ENCODE data around the gene SLC36A2.
"Not testable (repeated sequence)": the region's sequence is repeated elsewhere in the genome, so short reads cannot be mapped to it uniquely, and the experiment has no call there.

The SLC36A2 gene

GRCh38 chr5:151347369-151347768 lies at the start of gene SLC36A2:
TSS of gene SLC36A2 (minus strand) at chr5:151347559. CDS start at chr5:151347460, 99 bp downstream.
- DNase-seq, result no peak

DNA sequence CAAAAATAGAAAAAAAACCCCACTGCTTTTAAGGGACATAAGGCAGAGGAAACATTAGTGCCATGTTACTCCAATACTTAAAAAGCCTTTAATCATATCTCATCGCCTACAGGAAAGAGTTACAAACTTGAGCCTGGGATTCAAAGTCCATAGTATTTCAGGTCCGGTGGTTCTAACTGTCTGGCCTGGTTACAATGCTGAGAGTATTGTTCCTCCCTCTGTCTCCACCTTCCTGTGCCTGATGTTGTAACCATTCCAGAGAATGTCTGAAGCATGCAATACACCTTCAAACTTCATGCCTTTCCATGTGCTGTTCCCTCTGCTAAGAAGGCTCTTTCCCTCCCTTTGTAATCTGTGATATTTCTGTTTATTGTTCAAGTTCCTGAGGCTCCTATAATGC lies 41.6 kb upstream of the SLC36A2 start:
- no peak for DNase-seq

GRCh38 chr5:151384106-151384505 lies 36.7 kb upstream of the SLC36A2 start:
- DNase-seq, result no peak

DNA sequence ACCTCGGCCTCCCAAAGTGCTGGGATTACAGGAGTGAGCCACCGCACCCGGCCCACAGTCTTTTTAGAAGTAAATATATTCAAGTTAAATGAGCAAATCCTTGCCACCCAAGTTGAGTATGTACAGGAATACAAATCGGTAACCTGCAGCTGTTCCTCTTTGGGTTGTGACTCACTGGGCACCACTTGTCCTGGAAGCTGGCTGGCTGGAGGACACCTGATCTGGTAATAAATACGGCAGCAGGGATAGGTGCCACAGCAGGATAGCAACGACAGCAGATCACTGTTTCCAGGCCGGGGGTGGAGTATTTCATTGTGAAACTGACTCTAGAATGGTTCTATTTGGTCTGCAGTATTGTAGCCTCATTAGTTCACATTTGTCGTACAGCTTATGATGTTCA lies 35.7 kb upstream of the SLC36A2 start:
- no peak for DNase-seq

DNA sequence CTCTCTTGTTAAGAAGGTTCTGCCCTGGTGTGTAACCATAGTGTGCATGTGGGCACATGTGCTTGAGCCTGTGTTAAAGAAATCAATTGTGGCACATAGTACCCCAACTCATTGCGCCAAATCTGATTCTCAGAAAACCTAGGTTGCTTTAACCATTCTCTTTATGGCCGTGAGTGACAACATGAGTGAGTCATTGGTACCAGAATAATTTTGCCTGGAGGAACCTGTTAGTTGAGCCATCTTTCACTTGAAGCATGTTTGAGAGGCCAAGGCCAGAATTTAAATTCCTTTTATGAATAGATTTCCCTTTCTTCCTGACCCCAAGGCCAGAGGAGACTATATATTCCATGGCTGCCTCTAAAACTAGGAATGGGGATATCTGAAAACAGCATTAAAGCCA lies 35.2 kb upstream of the SLC36A2 start:
- no peak for DNase-seq

GRCh38 chr5:151381899-151382298 lies 34.5 kb upstream of the SLC36A2 start:
- no peak for DNase-seq

- no peak for DNase-seq
Measured at GRCh38 chr5:151378616-151379015, 31.3 kb upstream of the SLC36A2 start.

GRCh38 chr5:151374539-151374938 lies 27.2 kb upstream of the SLC36A2 start:
- DNase-seq, result no peak

GRCh38 chr5:151367038-151367437 lies 19.7 kb upstream of the SLC36A2 start:
- DNase-seq, result not testable (repeated sequence)

- DNase-seq, result no peak
Measured at GRCh38 chr5:151363673-151364072, 16.3 kb upstream of the SLC36A2 start.

DNA sequence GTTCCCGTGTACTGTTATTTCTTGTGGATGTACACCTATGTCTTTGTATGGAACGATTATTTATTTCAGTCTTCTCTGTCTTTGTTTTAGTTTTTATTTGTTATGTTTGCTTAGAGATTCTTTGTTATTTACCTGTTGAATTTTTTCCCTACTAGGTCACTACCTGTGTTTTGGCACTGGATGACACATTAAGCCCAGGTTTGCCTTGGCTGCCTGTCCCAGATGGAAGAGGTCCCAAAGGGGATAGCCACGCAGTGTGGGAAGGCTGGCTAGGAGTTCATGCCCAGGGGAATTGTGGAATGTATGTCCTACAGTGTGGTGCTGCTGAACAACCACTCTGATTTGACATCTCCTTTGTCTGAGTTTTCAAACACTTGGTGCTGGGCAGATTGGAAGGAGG lies 15.6 kb upstream of the SLC36A2 start:
- DNase-seq, result no peak

- no peak for DNase-seq
Measured at GRCh38 chr5:151359391-151359790, 12.0 kb upstream of the SLC36A2 start.

GRCh38 chr5:151357792-151358191 lies 10.4 kb upstream of the SLC36A2 start:
- no peak for DNase-seq

DNA sequence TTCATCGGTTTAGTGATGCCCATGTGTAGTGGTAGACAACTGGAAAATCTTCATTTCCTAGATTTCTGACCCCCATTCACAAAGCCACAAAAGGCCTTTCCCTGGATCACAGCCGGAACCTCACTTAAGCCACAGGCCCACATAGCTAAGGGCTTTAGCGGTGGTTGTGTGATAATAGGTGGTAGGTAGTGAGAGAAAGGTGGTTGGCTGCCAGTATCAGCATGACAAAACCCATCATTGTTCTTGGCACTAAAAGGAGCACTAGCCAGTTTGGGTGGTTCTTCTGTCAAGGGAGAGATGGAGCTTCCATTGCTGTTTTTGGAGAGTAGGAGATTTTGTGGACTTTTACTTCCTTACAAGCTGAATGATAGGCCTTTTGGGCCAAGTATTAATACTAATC lies 9.7 kb upstream of the SLC36A2 start:
- DNase-seq, result no peak

- DNase-seq, result no peak
Measured at GRCh38 chr5:151351671-151352070, 4.3 kb upstream of the SLC36A2 start.

GRCh38 chr5:151348789-151349188 lies 1.4 kb upstream of the SLC36A2 start:
- no peak for DNase-seq

DNA sequence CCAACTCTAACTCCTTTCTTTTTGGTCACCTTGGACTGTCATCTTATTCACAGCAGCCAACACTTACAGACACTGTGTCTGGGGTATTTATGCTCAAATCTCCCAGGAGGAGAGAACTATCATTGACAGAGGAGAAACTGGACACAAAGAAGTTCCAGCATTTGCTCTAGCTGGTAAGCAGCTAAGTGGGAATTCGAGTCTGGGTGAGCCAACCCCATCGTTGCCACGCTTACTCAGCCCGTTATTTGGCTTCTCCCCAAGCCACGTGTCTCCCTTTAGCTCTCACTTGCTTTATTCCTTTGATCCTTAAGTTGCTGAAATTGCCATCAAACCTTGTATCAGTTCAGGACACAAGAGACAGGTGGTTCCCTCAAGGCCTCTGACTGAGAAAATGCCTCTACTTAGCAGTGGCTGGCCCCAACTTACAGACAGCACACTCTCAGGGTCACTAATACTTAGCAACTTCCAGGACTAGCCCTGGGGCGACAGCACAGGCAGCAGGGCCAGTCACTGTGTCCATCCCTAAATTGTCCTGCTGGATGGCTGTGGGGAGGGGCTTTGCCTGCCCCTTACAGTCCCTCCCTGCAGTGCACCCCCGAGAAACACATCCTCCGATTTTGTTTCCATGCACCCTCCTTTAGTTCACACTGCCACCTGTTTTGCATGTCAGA lies 1.4 kb downstream of the SLC36A2 start:
- DNase-seq, result no peak

GRCh38 chr5:151345187-151345807 lies 2.1 kb downstream of the SLC36A2 start:
- DNase-seq, result no peak

DNA sequence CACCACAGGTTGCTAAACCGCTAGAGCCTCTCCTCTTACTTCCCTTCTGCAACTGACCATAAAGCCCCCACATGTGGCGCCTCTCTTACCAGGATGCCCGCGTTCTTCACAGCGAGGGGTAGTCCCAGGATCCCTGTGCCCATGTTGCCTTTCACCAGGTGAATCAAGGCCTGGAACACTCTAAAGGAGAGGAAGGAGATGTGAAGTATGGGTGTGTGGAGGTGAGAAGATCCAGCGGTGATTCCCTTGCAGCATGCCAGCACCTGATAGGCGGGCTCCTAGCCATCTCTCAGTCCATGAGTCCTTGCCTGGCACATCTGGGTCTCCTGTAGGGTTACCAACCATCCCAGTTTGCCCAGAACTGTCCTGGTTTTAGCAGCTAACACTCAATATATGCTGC lies 3.3 kb downstream of the SLC36A2 start:
- DNase-seq, result no peak

- no peak for DNase-seq
Measured at GRCh38 chr5:151340004-151340403, 7.4 kb downstream of the SLC36A2 start.

DNA sequence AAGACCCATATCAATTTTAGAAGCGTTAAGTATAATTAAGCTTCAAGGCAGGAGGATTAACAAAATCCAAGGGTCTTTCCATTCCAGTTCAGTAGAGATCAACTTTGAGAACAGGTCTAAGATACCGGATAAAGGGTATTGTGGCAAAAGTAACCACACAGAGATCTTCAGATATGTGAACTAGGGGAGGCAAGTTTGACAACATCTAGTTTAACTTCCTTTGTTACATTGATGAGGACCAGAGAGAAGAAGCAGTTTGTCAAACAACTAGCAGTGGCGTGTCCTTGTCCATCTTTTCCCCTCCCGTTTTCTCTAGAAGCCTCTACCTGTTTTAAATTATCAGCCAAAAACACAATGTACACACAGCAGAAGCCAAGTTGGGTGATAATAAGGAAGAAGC lies 8.6 kb downstream of the SLC36A2 start:
- DNase-seq, result no peak

GRCh38 chr5:151332857-151333256 lies 14.5 kb downstream of the SLC36A2 start:
- DNase-seq, result no peak

- DNase-seq, result no peak
Measured at GRCh38 chr5:151328734-151329133, 18.6 kb downstream of the SLC36A2 start.

DNA sequence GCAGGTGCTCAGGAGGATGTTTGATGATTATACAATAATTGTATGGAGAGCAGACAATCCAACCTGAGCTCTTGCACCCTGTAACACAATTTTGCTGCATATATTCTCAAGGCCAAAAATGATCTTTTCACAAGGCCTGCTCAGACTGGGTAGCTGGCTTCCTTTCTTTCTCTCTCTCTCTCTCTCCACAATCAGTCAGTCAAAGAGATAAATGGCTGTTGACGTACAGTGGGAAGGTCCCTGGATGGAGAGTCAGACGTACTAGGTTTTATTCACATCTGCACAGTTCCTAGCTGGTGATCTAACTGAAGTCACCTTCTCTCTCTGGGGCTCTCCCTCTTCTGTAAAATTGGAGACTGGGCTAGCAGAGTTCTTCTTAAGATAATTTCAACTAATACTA lies 19.8 kb downstream of the SLC36A2 start:
- DNase-seq, result no peak

DNA sequence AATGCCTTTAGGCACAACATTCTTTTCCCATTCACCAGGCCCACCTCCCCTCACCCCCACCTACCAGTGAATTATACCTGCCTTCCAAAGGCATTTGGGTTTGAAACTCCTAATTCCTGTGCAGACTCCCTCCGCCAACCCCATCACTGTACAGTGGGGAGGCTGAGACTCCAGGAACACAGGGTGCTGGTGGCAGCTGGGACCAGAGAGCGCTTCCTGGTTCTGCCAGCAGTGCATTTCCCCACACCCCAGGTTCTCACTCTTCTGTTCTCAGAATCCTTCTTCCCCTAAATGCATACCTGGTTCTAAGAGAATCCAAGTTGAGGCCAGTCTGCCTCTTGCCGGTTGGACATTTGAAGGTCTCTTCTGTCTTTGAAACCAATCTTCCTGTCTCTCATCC lies 21.1 kb downstream of the SLC36A2 start:
- no peak for DNase-seq
